C4-2B (cell line): ENCODE results near the gene BAHCC1.

Experiments
- H3K27ac ChIP-seq: fragments of 450-650 bp; 2 replicates; pipeline ENCODE4 v1.5.1; 2017
- CTCF ChIP-seq: fragments of 450-650 bp; conservative IDR thresholded peaks from 2 replicates; pipeline ENCODE4 v1.5.1; 2017; ENCODE audit warnings: mild to moderate bottlenecking
- ZFX ChIP-seq: fragments of 450-650 bp; IDR thresholded peaks from 2 replicates; pipeline ENCODE4 v1.6.1; 2017

The BAHCC1 gene

GRCh38 chr17:81465910-81466309 lies 70.7 kb downstream of the BAHCC1 start:
- no peak overlapping the region for H3K27ac ChIP-seq
- TF ChIP-seq ZFX, result no peak

- no peak overlapping the region for H3K27ac ChIP-seq
- no peak for TF ChIP-seq ZFX
- TF ChIP-seq CTCF, result no peak
Measured at GRCh38 chr17:81466564-81467472, 71.6 kb downstream of the BAHCC1 start.

- no peak for TF ChIP-seq CTCF
- no peak for TF ChIP-seq ZFX
- H3K27ac ChIP-seq, result no peak overlapping the region
Measured at GRCh38 chr17:81468111-81468769, 73.0 kb downstream of the BAHCC1 start.

- H3K27ac ChIP-seq, result no peak overlapping the region
- TF ChIP-seq ZFX, result no peak
- TF ChIP-seq CTCF, result no peak
Measured at GRCh38 chr17:81468770-81469121, 73.5 kb downstream of the BAHCC1 start.

GRCh38 chr17:81469266-81469665 lies 74.0 kb downstream of the BAHCC1 start:
- no peak for TF ChIP-seq CTCF
- TF ChIP-seq ZFX, result no peak
- no peak overlapping the region for H3K27ac ChIP-seq

- no peak overlapping the region for H3K27ac ChIP-seq
- TF ChIP-seq ZFX (no peak), CTCF (no peak)
Measured at GRCh38 chr17:81470270-81470943, 75.2 kb downstream of the BAHCC1 start.

GRCh38 chr17:81470944-81471817 lies 75.9 kb downstream of the BAHCC1 start:
- TF ChIP-seq CTCF, result no peak
- no peak for TF ChIP-seq ZFX
- H3K27ac ChIP-seq, result no peak overlapping the region
